Activated CD4-positive, CD25-positive, alpha-beta regulatory T cell (primary cell): ENCODE measurements around the gene MSI2.

ENCODE experiments used
- DNase-seq, 4 experiments: peaks; one replicate each; lab custom pipeline; 2025; lab: John Stamatoyannopoulos, UW

MSI2 gene

DNA sequence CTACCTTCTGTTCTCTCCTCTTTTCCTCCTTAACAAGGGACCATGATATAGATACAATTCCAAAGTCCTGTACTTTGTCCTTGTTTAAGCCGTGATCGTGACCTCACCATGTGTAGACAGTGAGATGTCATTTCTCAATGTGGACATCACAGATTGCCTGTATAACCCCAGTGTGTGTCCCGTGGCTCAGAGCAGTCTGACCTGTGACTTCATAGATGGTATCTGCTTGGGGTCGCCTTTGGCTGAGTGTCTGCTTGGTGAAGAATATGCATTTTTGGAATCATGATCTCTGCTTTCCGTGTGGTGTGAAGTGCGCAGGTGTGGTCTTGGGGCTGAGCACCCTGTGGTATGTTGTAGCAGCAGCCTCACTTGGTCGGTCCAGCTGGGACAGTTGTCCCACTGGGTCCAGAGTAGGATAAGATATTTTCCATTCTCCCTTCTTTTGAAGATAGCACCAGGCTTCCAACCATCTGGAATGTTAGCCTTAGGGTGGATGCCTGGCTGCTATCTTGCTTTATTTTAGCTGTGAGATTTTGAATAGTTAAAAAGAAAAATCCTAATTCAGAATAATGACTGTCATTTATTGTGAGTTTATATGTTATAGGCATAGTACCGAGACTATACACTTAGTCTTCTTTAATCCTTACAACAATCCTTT is 13.4 kb downstream of the MSI2 start:
- no peak for DNase-seq

DNA sequence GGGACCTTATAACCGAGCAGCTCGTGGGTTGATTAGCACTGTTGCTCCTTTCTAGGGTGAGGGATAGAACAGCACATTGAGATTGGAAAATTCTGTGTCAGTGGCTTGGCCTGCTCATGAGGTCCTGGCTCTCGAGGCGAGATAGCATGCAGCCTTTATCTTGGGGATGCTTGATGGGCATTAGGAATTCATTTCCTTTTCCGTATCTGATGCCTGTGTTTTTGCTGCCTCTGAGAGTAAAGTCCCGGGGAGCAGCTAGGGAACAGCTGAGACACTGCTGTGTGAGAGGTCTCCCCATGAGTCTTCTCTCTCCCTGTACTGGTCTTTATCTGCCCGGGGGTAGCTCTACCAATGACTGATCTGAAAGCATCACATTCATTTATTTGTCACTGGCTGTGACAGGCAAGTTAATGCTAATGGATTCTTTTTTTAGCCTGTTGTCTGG is 14.5 kb downstream of the MSI2 start:
- DNase-seq: no peak

DNA sequence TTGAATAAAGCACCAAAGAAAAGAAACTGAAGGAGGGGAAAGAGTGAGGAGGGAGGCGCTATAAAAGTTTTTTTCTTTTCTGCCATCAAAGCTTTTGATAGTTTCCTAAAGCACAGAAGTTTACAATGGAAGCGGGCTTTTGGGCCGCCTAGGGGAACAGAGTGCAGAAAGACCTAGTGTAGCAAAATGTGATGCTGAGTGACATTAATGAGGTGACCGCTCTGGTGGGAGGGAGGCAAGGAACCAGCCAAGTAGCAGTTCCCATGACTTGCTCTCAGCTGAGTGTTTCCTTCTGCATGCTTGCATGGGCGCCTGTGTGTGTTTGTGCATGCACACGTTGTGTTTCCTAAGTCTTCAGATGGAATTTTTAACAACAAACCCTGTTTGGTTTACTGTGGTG is 15.5 kb downstream of the MSI2 start:
- no peak for DNase-seq

DNA sequence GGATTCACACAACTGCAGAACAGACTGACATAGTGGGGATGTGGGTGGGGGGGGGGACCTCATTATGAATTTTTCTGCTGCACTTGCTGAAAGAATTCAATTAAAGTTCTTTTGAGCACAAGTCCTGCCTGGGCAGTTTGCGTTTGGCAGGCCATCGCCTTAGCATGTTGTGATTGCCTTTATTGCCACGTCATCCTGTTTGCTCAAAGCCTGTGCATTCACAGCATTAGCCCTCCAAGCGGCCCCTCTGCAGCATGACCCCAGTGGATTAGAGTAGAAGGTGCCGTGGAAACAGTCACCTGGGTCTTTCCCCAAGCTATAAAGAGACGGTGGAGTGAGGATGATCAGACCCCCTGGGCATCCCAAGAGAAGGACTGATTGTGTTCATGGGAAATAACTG is 17.2 kb downstream of the MSI2 start:
- no peak for DNase-seq

DNA sequence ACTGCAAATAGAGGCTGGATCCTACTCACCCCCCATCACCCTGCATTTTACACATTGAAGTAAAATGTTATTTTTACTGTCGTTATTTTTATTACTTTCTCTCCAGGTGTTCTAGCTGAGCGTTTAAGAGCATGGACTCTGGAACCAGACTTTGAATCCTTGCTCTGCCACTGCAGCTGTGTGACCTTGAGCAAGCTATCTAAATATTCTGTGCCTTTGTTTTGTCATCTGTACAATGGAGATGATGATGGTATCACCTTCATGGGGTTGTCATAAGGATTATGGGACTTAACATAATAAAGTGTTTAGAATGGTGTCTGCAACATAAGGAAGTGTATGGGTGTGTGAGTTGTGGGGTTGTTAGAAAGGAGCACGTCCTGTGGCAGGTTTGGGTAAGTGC is 17.8 kb downstream of the MSI2 start:
- DNase-seq: no peak

DNA sequence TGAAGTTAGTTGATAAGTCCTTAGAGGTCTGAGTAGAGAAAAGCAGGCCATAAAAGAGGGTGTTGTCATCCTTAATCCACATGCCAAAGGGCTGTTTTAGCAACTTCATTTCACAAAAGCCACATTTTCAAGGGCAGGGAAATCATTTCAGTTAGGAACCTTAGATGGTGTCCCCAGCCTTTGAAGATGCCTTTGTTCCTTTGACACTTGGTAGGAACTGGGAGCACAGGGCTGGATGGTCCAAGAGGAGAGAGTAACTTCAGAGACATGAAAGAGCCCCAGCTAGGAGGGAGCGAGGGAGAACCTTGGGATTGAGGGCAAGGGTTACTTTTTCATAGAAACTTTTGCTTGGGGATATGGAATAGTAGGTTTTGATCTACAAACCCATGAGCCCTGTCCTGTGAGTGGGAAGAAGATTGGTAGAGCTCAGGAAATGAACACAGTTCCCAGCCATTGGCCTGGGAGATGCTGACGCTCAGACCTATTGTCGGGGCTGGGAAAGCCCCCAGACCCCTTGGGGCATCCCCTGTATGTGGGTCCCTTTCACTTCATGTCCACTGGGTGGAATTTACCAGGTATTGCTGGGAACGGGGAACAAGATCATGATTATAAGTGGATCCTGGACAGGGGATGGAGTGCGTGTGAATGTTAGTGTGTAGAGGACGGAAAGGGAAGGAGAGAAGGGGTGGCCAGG is 18.9 kb downstream of the MSI2 start:
- DNase-seq: no peak

DNA sequence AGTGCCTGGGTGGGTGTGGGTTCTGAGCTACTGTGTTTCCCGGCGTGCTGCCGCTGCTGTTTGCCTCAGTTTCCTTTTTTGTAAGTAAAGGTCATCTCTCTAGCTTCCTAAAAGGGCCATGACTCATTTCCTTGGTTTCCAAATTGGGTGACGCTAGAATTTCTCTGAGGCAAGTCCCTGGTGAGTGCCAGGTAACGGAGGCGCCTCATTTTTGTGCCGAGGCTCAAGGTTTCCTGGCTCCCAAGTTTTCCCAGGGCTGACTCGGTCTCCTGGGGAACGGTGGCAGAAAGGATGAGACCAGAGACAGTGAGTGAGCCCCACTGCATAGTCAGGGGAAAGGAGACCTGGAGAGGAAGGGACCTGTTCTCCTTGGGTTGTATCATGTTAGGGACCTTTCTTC is 20.3 kb downstream of the MSI2 start:
- no peak for DNase-seq

DNA sequence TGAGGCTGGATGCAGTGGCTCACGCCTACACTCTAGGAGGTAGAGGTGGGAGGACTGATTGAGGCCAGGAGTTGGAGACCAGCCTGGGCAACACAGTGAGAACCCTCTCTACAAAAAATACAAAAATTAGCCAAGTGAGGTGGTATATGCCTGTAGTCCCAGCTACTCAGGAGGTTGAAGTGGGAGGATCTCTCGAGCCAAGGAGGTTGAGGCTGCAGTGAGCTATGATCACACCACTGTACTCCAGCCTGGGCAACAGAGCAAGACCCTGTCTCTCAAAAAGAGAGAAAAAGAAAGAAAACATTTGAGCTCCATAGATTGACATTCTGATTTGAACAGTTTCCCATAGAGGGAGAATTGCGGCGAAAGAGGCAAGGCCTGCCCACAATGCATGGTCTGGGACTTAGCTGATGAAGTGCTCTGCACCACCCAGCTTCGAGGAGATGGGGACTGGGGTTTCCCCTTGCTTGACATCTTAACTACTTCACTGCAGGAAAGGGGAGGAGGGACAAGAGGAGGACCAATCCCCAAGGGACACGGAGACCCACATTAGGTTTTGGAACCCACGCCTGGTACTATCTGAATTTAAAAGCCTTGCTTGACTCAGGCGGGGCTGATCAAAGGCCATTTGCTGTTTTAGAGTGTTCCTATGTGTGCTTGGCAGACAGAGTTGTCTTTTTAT is 21.7 kb downstream of the MSI2 start:
- no peak for DNase-seq

DNA sequence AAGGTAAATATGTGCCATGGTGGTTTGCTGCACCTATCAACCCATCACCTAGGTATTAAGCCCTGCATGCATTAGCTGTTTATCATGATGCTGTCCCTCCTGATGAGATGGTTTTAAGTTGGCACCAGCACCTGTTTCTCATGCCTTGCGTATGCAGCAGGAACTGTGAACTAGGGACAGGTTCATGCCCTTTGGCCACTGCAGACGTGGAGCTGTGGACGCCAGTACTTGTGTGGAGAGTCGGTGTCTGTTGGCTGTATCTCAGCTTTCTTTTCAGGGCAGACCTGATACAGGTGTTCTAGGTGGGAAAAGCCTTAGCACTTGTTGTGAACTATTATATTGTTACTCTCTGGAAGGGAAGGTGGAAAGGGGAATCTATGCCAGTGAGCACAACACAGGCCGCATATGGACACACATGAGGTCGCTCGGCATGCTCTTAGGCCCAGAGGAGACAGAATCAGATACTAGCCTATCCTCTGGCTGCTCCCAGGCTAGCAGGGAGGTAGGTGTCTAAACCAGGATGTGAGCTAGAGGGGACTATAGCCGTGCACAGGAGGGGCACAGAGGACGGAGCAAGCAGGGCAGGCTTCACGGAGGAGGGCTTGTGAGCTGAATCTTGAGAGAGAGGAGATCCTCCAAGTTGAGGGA is 22.5 kb downstream of the MSI2 start:
- no peak for DNase-seq

DNA sequence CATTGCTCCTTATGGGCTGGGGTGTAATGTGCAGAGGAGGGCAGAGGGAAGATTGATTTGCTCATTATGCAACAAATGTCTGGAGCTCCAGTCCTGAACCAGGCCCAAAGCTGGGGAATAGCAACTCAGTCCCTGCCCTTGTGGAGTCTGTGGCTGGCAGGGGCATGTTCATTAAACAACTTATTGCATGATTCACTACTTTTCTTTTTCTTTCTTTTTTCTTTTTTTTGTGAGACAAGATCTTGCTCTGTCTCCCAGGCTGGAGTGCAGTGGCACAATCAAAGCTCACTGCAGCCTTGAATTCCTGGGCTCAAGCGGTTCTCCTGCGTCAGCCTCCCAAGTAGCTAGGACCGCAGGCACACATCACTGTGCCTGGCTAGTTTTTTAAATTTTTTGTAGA is 23.1 kb downstream of the MSI2 start:
- no peak for DNase-seq

DNA sequence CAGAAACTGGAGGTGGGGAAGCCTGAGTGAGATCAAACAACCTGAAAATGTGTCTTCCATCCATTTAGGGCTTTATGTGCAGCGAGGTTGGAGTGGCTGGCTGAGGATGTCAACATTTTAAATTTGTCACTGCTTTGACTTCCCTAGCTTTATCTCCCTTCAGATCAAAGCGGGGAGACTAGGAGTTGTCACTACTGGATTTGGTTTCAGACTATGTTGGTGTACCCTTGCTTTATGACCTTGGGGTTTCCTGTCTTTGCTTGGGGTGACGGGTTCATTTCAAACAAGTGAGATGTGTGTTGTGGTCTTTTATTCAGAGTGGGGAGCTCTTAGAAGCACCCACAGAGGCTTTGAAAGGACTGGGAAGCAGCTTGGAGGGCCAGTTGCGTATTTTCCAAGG is 25.6 kb downstream of the MSI2 start:
- DNase-seq: no peak

DNA sequence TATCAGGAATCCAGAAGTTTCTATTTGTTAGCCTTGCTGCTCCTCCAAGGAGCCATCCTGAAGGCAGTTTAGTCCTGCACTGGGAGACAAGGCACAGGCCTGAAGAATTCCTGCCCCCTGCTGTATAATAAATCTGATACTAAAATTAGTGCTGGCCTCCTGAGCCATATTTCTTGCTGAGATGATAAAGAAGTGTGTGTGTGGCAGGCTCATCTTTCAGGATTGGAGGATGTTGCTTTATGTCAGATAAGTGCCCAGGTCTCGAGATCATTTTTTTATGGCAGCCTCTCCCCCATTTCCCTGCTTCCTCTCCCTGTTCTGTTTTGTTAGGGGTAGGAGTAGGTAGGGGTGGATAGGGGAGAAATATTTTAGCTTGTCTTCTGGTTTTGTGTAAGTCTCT is 26.0 kb downstream of the MSI2 start:
- no peak for DNase-seq

DNA sequence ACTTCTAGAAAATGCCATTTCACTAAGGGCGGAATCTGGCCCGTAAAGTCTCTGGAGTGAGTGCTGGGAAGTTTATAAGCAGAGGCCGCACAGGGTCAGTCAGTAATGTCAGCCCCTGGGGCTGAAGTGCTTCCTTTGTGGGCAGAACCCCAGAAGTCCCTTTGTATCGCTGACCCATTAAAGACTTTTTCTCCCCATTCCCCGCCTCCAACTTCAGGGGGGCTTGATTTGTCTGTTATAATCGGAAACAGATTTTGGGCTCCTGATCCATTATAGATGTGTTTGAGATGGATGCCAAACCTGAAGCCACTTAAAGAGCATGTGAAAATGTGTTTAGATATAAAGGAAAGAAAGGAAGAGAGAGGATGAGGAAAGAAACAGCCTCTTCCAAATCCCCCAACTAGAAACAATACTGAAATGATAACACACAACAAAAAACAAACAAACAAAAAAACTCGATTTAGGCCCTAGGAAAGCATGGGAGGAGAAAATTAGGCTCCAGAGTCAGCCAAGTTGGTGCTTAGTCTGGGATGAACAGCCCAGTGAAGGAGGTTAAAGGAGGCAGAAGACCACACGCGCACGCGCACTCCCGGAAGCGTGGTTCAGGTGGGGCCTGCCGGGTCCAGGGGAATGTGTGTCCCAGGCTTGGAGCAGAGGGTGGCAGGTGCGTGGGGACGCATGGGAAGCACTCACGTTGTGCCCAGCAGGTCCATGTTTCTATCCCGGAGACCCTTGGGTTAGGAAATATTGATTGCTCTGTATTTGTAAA is 27.1 kb downstream of the MSI2 start:
- no peak for DNase-seq

DNA sequence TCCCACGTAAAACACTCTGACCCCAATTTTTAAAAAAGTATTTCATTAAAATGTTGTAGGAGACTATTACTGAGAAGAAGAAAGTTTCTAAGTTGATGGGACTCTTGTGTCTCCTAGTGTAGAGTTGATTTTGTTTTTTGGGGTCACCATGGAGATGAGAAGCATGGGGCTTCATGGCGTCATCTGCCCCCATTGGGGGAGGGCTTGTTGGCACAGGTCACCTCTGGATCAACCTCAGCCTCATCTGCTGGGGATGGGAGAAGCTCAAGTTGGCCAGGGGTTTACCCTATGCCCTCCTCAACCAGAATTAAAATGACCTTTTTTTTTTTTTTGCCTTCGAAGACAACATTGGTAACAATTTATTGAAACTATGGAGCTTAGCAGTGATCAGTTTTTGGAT is 28.3 kb downstream of the MSI2 start:
- no peak for DNase-seq

DNA sequence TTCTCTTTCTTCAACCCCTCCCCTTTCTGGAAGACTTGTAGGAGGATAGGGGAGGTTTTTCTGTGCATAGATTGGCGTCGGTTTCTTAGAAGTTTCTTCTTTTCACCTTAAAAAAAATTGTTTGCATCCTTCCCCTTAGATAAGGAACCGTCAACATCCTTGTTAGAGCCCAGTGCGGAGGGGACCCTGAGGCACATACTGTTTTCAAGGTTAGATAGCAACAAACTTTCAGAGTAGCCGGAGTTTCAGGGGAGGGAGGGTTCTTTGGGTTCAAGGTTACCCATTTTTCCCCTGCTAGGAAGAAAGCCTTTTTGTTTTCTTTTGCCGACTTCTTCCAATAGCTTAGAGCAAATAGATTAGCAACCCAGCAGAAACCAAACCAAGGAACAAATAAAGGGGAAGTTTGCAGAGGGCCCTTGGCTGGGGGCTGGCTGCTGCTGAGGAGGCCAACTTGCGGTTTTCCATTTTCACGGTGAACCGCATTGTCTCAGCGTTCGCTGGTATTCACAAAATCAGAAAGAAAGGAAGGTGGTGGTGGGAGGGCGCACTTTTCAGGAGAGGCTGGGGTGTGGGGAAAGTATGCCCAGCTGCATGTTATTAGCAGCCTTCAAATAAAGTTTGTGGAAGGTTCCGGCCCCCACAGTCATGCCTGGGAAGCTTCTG is 28.8 kb downstream of the MSI2 start:
- DNase-seq: no peak

DNA sequence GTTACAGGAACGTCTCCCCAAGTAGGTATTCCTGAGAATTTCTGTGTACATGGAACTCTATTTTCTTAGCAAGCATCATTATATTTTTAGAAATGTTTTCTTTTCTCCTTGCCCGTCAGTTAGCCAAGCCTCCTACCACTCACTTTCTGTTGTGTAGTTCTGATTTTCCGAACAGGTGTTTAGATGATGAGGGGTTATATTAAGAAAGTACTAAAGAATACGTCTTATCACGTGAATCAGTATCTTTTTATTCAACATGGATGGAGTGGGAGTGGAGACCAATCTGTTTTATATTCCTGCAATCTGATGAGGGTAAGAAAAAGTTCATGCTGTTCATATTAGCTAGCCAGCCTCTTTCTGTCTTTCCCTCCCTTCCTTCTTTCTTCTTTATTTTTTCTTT is 29.4 kb downstream of the MSI2 start:
- DNase-seq: no peak

DNA sequence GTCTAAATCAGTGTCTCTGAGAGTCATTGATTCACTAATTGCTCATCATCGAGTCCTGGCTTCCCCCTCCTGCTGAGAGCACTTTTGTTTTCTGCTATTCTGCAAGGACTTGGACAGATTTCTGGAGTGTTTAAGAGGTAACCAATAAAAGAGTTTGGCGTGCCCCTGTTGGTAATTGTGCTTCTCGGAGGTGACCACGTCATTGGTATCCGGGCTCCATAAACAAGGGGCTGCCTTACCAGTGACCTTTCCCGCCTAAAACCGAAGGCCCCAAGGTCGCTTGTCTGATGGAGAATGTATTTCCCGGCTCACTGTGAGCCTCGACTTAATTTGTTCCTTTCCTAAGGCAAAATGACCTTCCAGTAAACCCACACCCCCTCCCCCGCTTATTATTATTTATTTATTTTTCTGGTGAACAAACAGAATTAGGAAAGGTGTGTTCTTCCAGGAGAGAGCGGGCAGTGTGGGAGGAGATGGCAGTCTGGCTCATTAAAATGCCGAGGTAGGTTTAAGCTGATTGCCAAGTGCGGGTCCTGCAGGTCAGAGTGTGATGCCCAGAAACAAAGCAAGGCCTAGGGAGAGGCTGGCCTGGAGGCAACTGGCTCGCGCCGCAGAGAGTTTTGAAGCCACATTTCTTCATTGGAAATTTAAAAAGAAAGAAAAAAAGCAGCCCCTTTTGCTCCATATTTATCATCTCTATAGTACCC is 30.2 kb downstream of the MSI2 start:
- no peak for DNase-seq

DNA sequence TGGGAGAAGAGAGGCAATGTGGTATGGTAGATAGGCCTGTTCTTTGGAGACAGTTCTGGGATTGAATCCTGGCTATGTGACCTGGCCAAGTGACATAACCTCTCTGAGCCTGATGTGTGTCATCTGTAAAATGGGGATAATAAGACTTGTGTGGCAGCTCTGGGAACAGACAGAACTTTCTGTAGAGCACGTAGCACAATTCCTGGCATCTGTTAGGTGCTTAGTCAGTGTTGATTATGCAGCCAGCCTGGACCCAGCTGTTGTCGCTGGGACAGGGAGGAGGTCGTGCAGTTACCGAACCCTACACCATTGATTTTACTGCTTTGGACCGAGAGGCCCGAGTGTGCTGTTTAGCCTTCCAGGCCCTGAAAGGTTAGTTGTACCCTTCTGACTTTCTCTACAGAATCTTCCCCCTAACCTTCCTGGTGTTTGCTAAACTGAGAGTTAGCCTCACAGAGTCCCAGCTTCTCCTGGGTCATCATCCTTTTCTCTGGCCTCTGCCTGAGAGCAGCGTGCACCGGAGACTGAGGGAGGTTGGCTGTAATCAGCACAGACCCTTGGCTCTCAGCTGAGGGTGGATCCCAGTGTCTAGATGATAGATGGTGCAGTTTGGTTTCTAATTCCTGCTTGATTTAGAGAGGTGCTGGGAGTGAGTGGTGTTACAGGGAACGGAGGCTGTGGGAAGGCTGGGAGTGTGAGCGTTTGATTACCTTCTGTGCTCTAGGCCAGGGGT is 31.9 kb downstream of the MSI2 start:
- no peak for DNase-seq

DNA sequence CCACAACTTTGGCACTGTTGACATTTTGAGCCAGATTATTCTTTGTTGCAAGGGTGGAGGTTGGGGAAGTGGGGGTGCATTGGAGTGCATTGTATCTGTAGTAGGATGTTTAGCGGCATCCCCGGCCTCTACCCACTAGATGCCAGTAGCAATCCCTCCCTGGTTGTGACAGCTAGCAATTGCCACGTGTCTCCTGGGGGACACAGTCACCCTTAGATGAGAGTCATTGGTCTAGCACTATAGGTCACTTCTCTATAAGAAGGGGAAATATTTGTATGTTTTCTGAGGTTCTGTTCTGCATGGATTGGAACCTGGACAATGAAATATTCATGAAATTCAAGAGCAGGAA is 32.4 kb downstream of the MSI2 start:
- DNase-seq: no peak

DNA sequence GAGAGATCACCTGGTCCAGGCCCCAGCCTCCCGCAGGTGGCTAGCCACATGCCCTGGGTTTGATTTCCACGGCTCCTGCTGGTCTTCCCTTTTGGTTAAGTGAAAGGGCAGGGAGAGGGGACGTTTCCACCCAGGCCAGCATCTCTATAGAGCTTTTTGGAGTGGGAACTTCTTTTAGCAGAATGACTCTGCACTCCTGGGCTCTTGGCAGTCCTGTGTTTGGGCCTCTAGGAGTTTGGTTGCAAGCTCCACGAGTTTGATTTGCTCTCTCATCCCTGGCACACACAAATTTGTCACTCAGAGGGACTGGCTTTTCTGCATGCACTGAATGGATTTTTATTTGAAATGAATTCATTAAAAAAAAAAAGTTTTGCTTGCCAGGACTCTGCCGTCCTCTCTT is 32.8 kb downstream of the MSI2 start:
- no peak for DNase-seq
